Left ventricle myocardium inferior (tissue), 1 donor: ENCODE measurements around the gene PLPPR1. TPM values are rescaled to one million over a fixed set of nuclear protein-coding genes. Genes with fewer than 3 reads are reported as not detected.

Source experiments
- DNase-seq: peaks from one replicate; pipeline ENCODE4 v3.0.0-alpha.2; 2020
- H3K27ac ChIP-seq: fragments of 200-600 bp; replicated peaks from 2 replicates; pipeline ENCODE4 v1.8.0; 2021
- H3K27me3 ChIP-seq: fragments of 200-600 bp; 2 replicates; pipeline ENCODE4 v1.8.0; 2021; ENCODE audit warnings: low read depth
- H3K36me3 ChIP-seq: fragments of 200-600 bp; 2 replicates; pipeline ENCODE4 v1.8.0; 2021
- H3K4me1 ChIP-seq: fragments of 200-600 bp; 2 replicates; pipeline ENCODE4 v1.8.0; 2021
- H3K4me3 ChIP-seq: fragments of 200-600 bp; 2 replicates; pipeline ENCODE4 v1.8.0; 2021; ENCODE audit warnings: mild to moderate bottlenecking, moderate library complexity
- H3K9me3 ChIP-seq: fragments of 200-600 bp; replicated peaks from 2 replicates; pipeline ENCODE4 v1.8.0; 2021
- CTCF ChIP-seq: fragments of 200-600 bp; IDR thresholded peaks from 2 replicates; pipeline ENCODE4 v1.8.0; 2021; ENCODE audit warnings: antibody characterized with exemption, mild to moderate bottlenecking, borderline replicate concordance
- intact Hi-C: fragments of 100-400 bp; cut with micrococcal nuclease; formaldehyde crosslinking; loops from one replicate; pipeline ENCODE4 v1.11.0; 2022
- long read RNA-seq: library from polyadenylated mRNA; unstranded; transcript quantifications from one replicate; pipeline ENCODE4 v2.0.0, GENCODE V29; 2021
- total RNA-seq: library from RNA; stranded (reverse); fragmentation: NEBNext Ultra II Directional; extraction: Animal tissue kit (Norgen Biotek cat#: 25700); gene quantifications from one replicate; pipeline ENCODE4 v1.2.1, GENCODE V29; 2021
- donor health status: DM: no; HTN: yes; CAD: no; lungs with severe emphysema.

Gene PLPPR1
- not detected for total RNA-seq
- long read RNA-seq = 0 reads

DNA sequence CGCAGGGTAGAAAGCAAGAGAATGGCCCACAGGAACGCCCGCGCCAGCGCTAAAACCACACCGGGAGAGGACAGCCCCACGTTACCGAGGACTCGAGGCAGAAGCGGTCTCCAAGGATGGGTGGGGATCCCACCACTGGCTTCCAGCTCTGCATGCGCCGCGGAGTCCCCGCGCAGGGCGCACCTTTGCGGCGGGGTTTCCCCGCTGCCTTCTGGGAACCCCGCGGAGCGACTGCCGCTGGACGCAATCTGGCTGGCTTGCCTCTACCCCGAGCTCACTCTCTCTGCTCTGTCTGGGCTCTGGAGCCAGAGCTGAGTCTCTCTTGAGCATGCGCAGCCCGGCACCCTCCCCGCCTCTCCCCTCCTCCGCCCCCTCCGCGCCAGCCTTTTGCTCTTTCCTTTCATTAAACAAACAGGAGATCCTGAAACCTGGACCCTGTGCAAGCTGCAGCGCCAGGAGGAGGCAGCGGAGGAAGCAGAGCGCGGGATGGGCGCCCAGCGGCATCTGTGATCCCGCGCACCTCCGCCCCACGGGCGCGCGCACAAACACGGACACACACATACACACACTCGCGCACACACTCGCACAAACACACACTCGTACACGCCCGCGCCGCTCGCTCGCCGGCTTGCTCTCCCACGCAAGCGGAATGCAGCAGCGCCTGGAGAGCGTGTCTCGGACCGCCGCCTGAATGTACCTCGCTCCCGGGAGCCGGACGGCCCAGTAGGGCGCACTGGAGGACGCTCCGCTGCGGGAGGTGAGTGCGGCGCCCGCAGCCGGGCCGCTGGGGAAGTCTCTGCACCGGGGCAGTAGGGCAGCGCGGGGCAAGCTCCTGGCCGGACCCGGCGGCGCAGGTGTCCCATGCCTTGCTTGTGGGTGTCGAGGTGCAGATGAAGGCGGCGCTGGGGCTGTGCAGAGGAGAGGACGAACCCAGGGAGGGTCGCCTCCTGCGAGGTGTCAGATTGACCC is at the start of gene PLPPR1:
TSS of gene PLPPR1 (plus strand) at position 382 of the 969 bp plus-strand sequence.
- no peaks in the 10 kb centered on the region for H3K36me3 ChIP-seq
- intact Hi-C loops = no loop called here
- no peaks in the 10 kb centered on the region for H3K9me3 ChIP-seq
- peaks cover 30% of the 10 kb centered on the region for H3K4me1 ChIP-seq
- H3K27me3 ChIP-seq = peaks cover 100% of the 10 kb centered on the region
- H3K4me3 ChIP-seq = peak within 1 kb of the TSS; percentile 66
- no peak for TF ChIP-seq CTCF
- H3K27ac ChIP-seq = no peak within 1 kb of the TSS
- peak; percentile 18 for DNase-seq

DNA sequence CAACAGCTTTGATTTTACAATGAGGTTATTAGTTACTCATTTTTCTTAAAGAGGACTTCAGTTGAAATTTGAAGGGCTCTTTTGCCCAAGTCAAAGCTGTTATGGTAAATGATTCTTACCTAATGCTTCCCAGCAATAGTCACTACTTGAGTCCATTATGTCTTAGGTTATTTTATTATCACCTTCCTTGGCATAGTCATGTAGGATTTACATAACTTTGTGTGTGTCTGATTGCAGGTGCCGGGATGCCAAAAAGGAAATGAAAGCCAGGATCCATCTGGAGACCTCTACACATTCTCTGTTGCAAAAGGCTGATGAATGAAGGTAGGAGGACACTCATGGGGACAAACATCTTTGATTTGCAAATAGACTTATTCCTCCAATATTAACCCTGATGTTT is 38.8 kb upstream of the PLPPR1 start:
- H3K36me3 ChIP-seq = no peaks in the 10 kb centered on the region
- H3K27me3 ChIP-seq = no peaks in the 10 kb centered on the region
- no peak overlapping the region for H3K4me3 ChIP-seq
- intact Hi-C loops = no loop called here
- DNase-seq = no peak
- no peaks in the 10 kb centered on the region for H3K4me1 ChIP-seq
- no peak for TF ChIP-seq CTCF
- no peak overlapping the region for H3K27ac ChIP-seq
- no peaks in the 10 kb centered on the region for H3K9me3 ChIP-seq

DNA sequence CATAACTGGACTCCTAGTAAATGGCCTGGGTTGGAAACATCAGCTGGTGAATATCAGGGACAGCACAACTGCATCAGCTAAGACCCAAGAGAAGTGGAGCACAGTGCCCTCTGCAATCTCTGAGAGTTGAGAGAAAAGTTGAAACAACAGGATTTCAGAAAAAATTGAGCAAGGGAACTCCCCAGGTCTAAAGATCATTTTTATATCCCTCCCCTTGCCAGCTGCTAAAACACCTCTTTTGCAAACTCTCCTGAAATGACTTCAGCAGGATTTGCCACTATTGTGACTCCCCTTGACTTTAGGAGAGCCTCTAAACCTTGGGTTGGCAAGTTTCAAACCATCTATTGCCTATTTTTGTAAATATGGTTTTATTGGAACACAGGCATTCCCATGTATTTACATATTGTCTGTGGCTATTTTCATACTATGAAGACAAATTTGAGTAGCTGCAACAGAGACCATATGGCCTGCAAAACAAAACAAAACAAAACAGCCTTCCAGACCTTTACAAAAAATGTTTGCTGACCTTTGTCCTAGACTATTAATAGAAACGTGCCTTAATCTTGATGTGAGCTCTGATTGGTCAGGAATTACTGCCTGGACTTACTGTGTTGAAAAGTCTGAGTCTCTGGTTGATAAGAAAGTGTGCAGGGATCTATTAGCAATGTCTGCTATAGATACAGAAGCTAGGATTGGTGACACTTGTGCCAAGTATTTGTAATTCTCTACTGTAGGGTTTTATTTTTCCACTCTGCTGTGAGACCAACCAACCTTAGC is 37.7 kb upstream of the PLPPR1 start:
- no peak for TF ChIP-seq CTCF
- intact Hi-C loops = no loop called here

GRCh38 chr9:100992632-100993031 is 35.9 kb upstream of the PLPPR1 start:
- Histone ChIP-seq H3K4me1 (no peaks in the 10 kb centered on the region), H3K36me3 (no peaks in the 10 kb centered on the region), H3K27me3 (no peaks in the 10 kb centered on the region), H3K27ac (no peak overlapping the region), H3K4me3 (no peak overlapping the region), H3K9me3 (no peaks in the 10 kb centered on the region)
- TF ChIP-seq CTCF = no peak
- intact Hi-C loops = no loop called here
- DNase-seq = no peak

More for the DNA sequence above, 37.7 kb upstream of the PLPPR1 start:
- Histone ChIP-seq H3K4me3 (no peak overlapping the region), H3K27ac (no peak overlapping the region), H3K4me1 (no peaks in the 10 kb centered on the region), H3K9me3 (no peaks in the 10 kb centered on the region), H3K36me3 (no peaks in the 10 kb centered on the region), H3K27me3 (no peaks in the 10 kb centered on the region)
- DNase-seq = no peak

DNA sequence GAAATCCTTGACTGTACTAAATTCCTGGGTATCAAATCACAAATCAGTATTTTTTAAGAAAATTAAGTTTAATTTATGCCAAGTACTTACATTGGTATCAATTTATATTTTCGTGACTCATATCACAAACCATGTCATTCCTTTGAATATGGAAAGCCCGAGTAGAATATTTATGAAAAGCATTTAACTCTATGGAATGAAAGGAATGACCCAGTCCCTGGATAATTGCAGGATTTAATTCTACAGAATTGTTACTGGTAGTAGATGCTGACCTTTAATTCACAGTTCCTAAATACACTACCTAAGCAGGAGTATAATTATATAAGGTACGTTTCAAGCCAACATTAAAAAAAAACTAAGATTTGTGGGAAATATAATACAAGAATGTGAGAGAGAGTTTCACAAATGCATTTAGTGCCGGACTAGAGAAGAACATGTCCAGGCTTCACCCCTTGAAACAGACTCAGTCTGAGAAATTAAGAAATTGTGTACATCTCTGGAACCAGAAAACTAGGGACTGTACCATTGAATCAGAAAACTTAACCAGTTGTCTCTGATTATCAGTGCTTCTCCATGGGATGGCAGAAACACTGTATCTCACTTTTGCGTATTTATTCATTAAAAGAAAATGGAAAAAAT is 28.5 kb upstream of the PLPPR1 start:
- Histone ChIP-seq H3K4me3 (no peak overlapping the region), H3K36me3 (no peaks in the 10 kb centered on the region), H3K27ac (no peak overlapping the region), H3K27me3 (no peaks in the 10 kb centered on the region), H3K9me3 (no peaks in the 10 kb centered on the region), H3K4me1 (no peaks in the 10 kb centered on the region)
- DNase-seq = no peak
- no peak for TF ChIP-seq CTCF
- intact Hi-C loops = no loop called here
